Fibroblast of skin of right biceps (primary cell): ENCODE results near the gene NFATC2.
A peak's percentile ranks its signal among the peaks of the same experiment; 100 is the strongest.

Experiments used
- DNase-seq: peaks from one replicate; pipeline ENCODE4 v3.0.0-alpha.2; 2013

The NFATC2 gene

GRCh38 chr20:51371720-51372119 is 170.8 kb downstream of the NFATC2 start:
- DNase-seq, result no peak

GRCh38 chr20:51369503-51369902 is 173.0 kb downstream of the NFATC2 start:
- DNase-seq, result no peak

- DNase-seq, result peak; percentile 72
Measured at GRCh38 chr20:51368461-51369211, 173.9 kb downstream of the NFATC2 start.

- peak; percentile 100 for DNase-seq
Measured at GRCh38 chr20:51366155-51366886, 176.2 kb downstream of the NFATC2 start.

GRCh38 chr20:51365670-51366069 is 176.8 kb downstream of the NFATC2 start:
- peak; percentile 98 for DNase-seq

- no peak for DNase-seq
Measured at GRCh38 chr20:51363813-51364212, 178.7 kb downstream of the NFATC2 start.

- DNase-seq, result no peak
Measured at GRCh38 chr20:51363378-51363777, 179.1 kb downstream of the NFATC2 start.

GRCh38 chr20:51362254-51362653 is 180.3 kb downstream of the NFATC2 start:
- no peak for DNase-seq

- DNase-seq, result no peak
Measured at GRCh38 chr20:51361258-51361657, 181.3 kb downstream of the NFATC2 start.

- peak; percentile 100 for DNase-seq
Measured at GRCh38 chr20:51360451-51361201, 181.9 kb downstream of the NFATC2 start.

GRCh38 chr20:51359947-51360346 is 182.6 kb downstream of the NFATC2 start:
- no peak for DNase-seq

GRCh38 chr20:51359401-51359800 is 183.1 kb downstream of the NFATC2 start:
- no peak for DNase-seq

GRCh38 chr20:51358032-51358724 is 184.3 kb downstream of the NFATC2 start:
- DNase-seq, result no peak

GRCh38 chr20:51357543-51357942 is 185.0 kb downstream of the NFATC2 start:
- no peak for DNase-seq

GRCh38 chr20:51356871-51357270 is 185.6 kb downstream of the NFATC2 start:
- DNase-seq, result no peak

- DNase-seq, result peak; percentile 91
Measured at GRCh38 chr20:51354769-51355319, 187.7 kb downstream of the NFATC2 start.

GRCh38 chr20:51354191-51354768 is 188.2 kb downstream of the NFATC2 start:
- DNase-seq, result peak; percentile 86

- DNase-seq, result no peak
Measured at GRCh38 chr20:51353491-51353890, 189.0 kb downstream of the NFATC2 start.

- DNase-seq, result no peak
Measured at GRCh38 chr20:51352791-51353190, 189.7 kb downstream of the NFATC2 start.

GRCh38 chr20:51350941-51351631 is 191.4 kb downstream of the NFATC2 start:
- peak; percentile 90 for DNase-seq

- peak; percentile 28 for DNase-seq
Measured at GRCh38 chr20:51348876-51349275, 193.6 kb downstream of the NFATC2 start.

GRCh38 chr20:51347831-51348230 is 194.7 kb downstream of the NFATC2 start:
- peak; percentile 42 for DNase-seq
